ENCODE results near the gene SLC35E3.

DNA sequence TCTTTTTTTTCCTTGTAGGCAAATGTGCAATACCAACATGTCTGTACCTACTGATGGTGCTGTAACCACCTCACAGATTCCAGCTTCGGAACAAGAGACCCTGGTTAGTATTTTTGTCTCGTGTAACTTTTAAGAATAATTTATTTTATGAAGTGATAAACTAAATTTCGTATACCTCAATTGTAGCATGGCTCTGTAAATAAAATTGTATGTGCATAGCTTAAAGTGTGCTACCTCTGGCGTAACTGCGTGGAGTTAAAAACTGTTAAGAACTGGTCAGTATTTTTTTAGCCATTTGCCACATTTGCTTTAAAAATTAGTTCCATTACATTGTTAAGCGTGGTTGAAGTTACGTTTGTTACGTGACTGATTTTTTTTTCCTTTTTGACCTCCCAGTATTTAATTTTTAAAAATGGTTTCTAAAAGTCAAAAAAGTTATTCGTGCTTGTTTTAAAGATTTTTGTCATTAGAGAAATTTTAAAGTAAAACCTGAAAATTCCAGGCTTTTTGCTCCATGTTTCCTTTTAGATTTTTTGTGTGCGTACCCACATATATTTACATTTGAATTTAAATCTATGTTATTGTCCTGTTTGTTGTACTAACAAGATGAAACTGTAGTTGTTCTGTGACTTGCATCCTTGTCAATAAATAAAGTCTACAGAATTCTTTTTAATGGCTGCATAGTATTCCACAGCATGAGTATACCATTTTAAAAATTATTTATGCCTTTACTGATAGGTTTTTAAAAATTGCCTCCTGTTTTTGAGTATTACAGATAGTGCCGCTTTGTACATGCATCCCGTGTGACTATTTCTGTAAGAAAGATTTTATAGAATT, 63.4 kb downstream of the SLC35E3 start:
- TF ChIP-seq, protein P1, sequence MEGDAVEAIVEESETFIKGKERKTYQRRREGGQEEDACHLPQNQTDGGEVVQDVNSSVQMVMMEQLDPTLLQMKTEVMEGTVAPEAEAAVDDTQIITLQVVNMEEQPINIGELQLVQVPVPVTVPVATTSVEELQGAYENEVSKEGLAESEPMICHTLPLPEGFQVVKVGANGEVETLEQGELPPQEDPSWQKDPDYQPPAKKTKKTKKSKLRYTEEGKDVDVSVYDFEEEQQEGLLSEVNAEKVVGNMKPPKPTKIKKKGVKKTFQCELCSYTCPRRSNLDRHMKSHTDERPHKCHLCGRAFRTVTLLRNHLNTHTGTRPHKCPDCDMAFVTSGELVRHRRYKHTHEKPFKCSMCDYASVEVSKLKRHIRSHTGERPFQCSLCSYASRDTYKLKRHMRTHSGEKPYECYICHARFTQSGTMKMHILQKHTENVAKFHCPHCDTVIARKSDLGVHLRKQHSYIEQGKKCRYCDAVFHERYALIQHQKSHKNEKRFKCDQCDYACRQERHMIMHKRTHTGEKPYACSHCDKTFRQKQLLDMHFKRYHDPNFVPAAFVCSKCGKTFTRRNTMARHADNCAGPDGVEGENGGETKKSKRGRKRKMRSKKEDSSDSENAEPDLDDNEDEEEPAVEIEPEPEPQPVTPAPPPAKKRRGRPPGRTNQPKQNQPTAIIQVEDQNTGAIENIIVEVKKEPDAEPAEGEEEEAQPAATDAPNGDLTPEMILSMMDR (IDR thresholded peaks at IDR 0.05), result no peak
- no peak for TF ChIP-seq POLR2A (IDR thresholded peaks at IDR 0.05)

All from testis (tissue), 2 donors.